HepG2 (cell line): Measurements from ENCODE around the gene TXN2. TPM values are rescaled to one million over a fixed set of nuclear protein-coding genes. Genes with fewer than 3 reads are reported as not detected.

Experiments used
- ATAC-seq: fragments of 200-7000 bp; cut with Tn5 transposase; 3 replicates; pipeline ENCODE4 v1.9.1; 2020; ENCODE audit warnings: mild to moderate bottlenecking, moderate library complexity
- BruUV-seq: library from RNA; stranded (reverse); fragments of 400-500 nt; replicated peaks from 2 replicates; lab custom pipeline; 2021; lab: Mats Ljungman, UMichigan
- CTCF ChIA-PET: fragments of 300-600 bp; formaldehyde crosslinking; extraction: SDS; loops from one replicate; lab custom pipeline; 2021; ENCODE audit warnings: low total read pairs, inconsistent platforms, low intra/inter-chr PET ratio; lab: Yijun Ruan, JAX
- POLR2A ChIA-PET: fragments of 350-600 bp; sonication (Branson Sonifier 250); formaldehyde crosslinking; loops from one replicate; lab custom pipeline; 2020; ENCODE audit warnings: antibody characterized with exemption, inconsistent platforms; lab: Yijun Ruan, JAX
- DNase-seq: peaks from one replicate; pipeline ENCODE4 v3.0.0-alpha.2; 2015; ENCODE audit warnings: low spot score
- FAIRE-seq: peaks from 3 replicates; lab custom pipeline; 2011; peaks lifted over from hg19 to GRCh38; lab: Jason Lieb, UNC
- H2AFZ ChIP-seq: one replicate; pipeline ENCODE4 v1.6.1; 2011; ENCODE audit warnings: low read length, inconsistent platforms
- H3K27ac ChIP-seq: fragments of 300-600 bp; 3 replicates; pipeline ENCODE4 v1.8.0; 2011; ENCODE audit warnings: mixed run types, mild to moderate bottlenecking, mixed read lengths, low read length, inconsistent platforms; ENCODE audit not compliant: insufficient read depth; ENCODE audit errors: extremely low read length
- H3K27me3 ChIP-seq, 2 experiments: fragments of 200-600 bp in 1 of 2; 2 replicates in 1 of 2; 3 replicates in 1 of 2; pipeline versions ENCODE4 v1.6.0 to v1.8.0; 2011; ENCODE audit warnings: low read length in 2 of 2, mild to moderate bottlenecking in 2 of 2, moderate library complexity in 2 of 2, inconsistent platforms in 1 of 2; ENCODE audit not compliant: insufficient read depth in 2 of 2, control insufficient read depth in 1 of 2
- H3K36me3 ChIP-seq, 2 experiments: fragments of 200-600 bp in 1 of 2; replicated peaks in 1 of 2; 2 replicates in 1 of 2; 3 replicates in 1 of 2; pipeline versions ENCODE4 v1.5.1 to v1.8.0; 2011; ENCODE audit warnings: low read length in 2 of 2, inconsistent platforms in 1 of 2; ENCODE audit not compliant: insufficient read depth in 2 of 2, control insufficient read depth in 1 of 2
- H3K4me1 ChIP-seq: 2 replicates; pipeline ENCODE4 v1.5.1; 2012; ENCODE audit warnings: low read length, inconsistent platforms; ENCODE audit not compliant: insufficient read depth
- H3K4me2 ChIP-seq: 2 replicates; pipeline ENCODE4 v1.6.0; 2011; ENCODE audit warnings: low read depth, low read length, inconsistent platforms
- H3K4me3 ChIP-seq, 3 experiments: fragments of 200-600 bp in 1 of 3; sonication (generic), shearing (Covaris generic) in 1 of 3; replicated peaks in 1 of 3; 2 replicates each; pipeline ENCODE4 v1.5.1; 2011 to 2016; ENCODE audit warnings: low read length in 3 of 3, inconsistent platforms in 2 of 3, low read depth in 2 of 3, mild to moderate bottlenecking in 2 of 3, control low read depth in 1 of 3, mixed read lengths in 1 of 3; ENCODE audit not compliant: insufficient read depth in 1 of 3
- H3K79me2 ChIP-seq: one replicate; pipeline ENCODE4 v1.6.1; 2011; ENCODE audit warnings: low read length, inconsistent platforms; ENCODE audit not compliant: insufficient read depth
- H3K9ac ChIP-seq: 2 replicates; pipeline ENCODE4 v1.6.0; 2011; ENCODE audit warnings: mild to moderate bottlenecking, low read depth, low read length, inconsistent platforms; ENCODE audit not compliant: insufficient read depth
- H3K9me3 ChIP-seq: 2 replicates; pipeline ENCODE4 v1.5.1; 2012; ENCODE audit warnings: mild to moderate bottlenecking, low read length
- H4K20me1 ChIP-seq: 2 replicates; pipeline ENCODE4 v1.6.0; 2011; ENCODE audit warnings: inconsistent platforms, mild to moderate bottlenecking, low read length, moderate library complexity; ENCODE audit not compliant: insufficient read depth
- CC2D1A ChIP-seq: sonication (generic); formaldehyde crosslinking; IDR thresholded peaks from 2 replicates; pipeline ENCODE4 v1.8.1; 2023; ENCODE audit warnings: mild to moderate bottlenecking, missing genetic modification reagents
- DMAP1 ChIP-seq: IDR thresholded peaks from 2 replicates; pipeline ENCODE4 v1.6.1; 2016
- EP300 ChIP-seq, 3 experiments: sonication (generic) in 1 of 3; formaldehyde crosslinking in 1 of 3; IDR thresholded peaks; 2 replicates each; pipeline versions ENCODE4 v1.5.1 to v1.6.1; 2011 to 2020; ENCODE audit warnings: low read depth in 2 of 3, low read length in 2 of 3, borderline replicate concordance in 1 of 3, improper control_type of control experiment in 1 of 3, mild to moderate bottlenecking in 1 of 3, missing genetic modification reagents in 1 of 3, moderate library complexity in 1 of 3
- ERF ChIP-seq: IDR thresholded peaks from 2 replicates; pipeline ENCODE4 v1.6.1; 2018; ENCODE audit warnings: missing biosample characterization, missing genetic modification reagents
- FOXP1 ChIP-seq, 2 experiments: fragments of 450-650 bp in 1 of 2; IDR thresholded peaks; 2 replicates each; pipeline ENCODE4 v1.6.1; 2017 to 2018; ENCODE audit warnings: antibody characterized with exemption in 1 of 2
- GFI1 ChIP-seq: sonication (generic); formaldehyde crosslinking; IDR thresholded peaks from 2 replicates; pipeline ENCODE4 v1.5.0; 2020; ENCODE audit warnings: missing genetic modification reagents, mild to moderate bottlenecking, borderline replicate concordance
- HDAC2 ChIP-seq: sonication (generic); formaldehyde crosslinking; IDR thresholded peaks from 2 replicates; pipeline ENCODE4 v1.4.0; 2020; ENCODE audit warnings: missing genetic modification reagents
- HOXA5 ChIP-seq: sonication (generic); formaldehyde crosslinking; IDR thresholded peaks from 2 replicates; pipeline ENCODE4 v1.4.0; 2020; ENCODE audit warnings: missing genetic modification reagents
- IKZF4 ChIP-seq: sonication (generic); formaldehyde crosslinking; IDR thresholded peaks from 2 replicates; pipeline ENCODE4 v1.5.1; 2020; ENCODE audit warnings: borderline replicate concordance, mild to moderate bottlenecking, low read depth, missing genetic modification reagents; ENCODE audit errors: not compliant biosample characterization
- KAT8 ChIP-seq: IDR thresholded peaks from 2 replicates; pipeline ENCODE4 v1.6.1; 2016; ENCODE audit warnings: missing genetic modification reagents, missing compliant biosample characterization
- KMT2B ChIP-seq: IDR thresholded peaks from 2 replicates; pipeline ENCODE4 v1.6.1; 2016; ENCODE audit warnings: missing genetic modification reagents, missing compliant biosample characterization
- NCOA2 ChIP-seq: sonication (generic); formaldehyde crosslinking; IDR thresholded peaks from 2 replicates; pipeline ENCODE4 v1.8.0; 2022; ENCODE audit warnings: inconsistent platforms
- NFATC3 ChIP-seq: sonication (generic); formaldehyde crosslinking; IDR thresholded peaks from 2 replicates; pipeline ENCODE4 v1.5.1; 2020; ENCODE audit warnings: mild to moderate bottlenecking, missing genetic modification reagents
- NR2F6 ChIP-seq, 2 experiments: IDR thresholded peaks; 2 replicates each; pipeline ENCODE4 v1.6.1; 2016; ENCODE audit warnings: antibody characterized with exemption in 1 of 2, mild to moderate bottlenecking in 1 of 2
- ZNF136 ChIP-seq: sonication (generic); formaldehyde crosslinking; IDR thresholded peaks from 2 replicates; pipeline ENCODE4 v1.8.1; 2022; ENCODE audit warnings: low read depth, mild to moderate bottlenecking, moderate library complexity, missing genetic modification reagents
- ZNF430 ChIP-seq: sonication (generic); formaldehyde crosslinking; IDR thresholded peaks from 2 replicates; pipeline ENCODE4 v1.9.0; 2021; ENCODE audit warnings: mild to moderate bottlenecking, missing genetic modification reagents
- WGBS: methylation state at CpG from one replicate; pipeline ENCODE4 v1.1.6; 2017; ENCODE audit warnings: low lambda C conversion rate; 5-methylcytosine and 5-hydroxymethylcytosine counted together
- in situ Hi-C: cut with HindIII; loops from 2 replicates; pipeline ENCODE4 v1.10.0; 2017; ENCODE audit warnings: low pct_unique_long_range_greater_than_20kb; ENCODE audit not compliant: extremely low pct_ligation_motif_present
- intact Hi-C: fragments of 100-400 bp; cut with micrococcal nuclease; formaldehyde crosslinking; loops from one replicate; pipeline ENCODE4 v1.10.0; 2022; ENCODE audit not compliant: unreplicated experiment
- polyA plus RNA-seq, 8 experiments: library from polyadenylated mRNA; depleted of rRNA in 3 of 8; stranded (reverse) in 7 of 8; unstranded in 1 of 8; fragments of >200 nt; fragmentation: Illumina TruSeq in 4 of 8; extraction: Trizol in 4 of 8; gene quantifications; 2 replicates each; pipeline versions ENCODE4 v1.2.1 to v1.2.3, GENCODE V29; 2011 to 2016; ENCODE audit warnings: low read depth in 4 of 8, missing spikeins in 1 of 8, mixed read lengths in 1 of 8; ENCODE audit not compliant: insufficient read depth in 1 of 8
- total RNA-seq, 5 experiments: library from RNA; depleted of rRNA; stranded (reverse); fragments of >200 nt; fragmentation: Illumina TruSeq; extraction: Trizol; gene quantifications; 2 replicates each; pipeline ENCODE4 v1.2.3, GENCODE V29; 2016; ENCODE audit warnings: low read depth in 1 of 5
- TF ChIP-seq, protein P1 (sequence below): sonication (generic); formaldehyde crosslinking; IDR thresholded peaks from 2 replicates; pipeline ENCODE4 v1.5.0; 2020; ENCODE audit warnings: mild to moderate bottlenecking, missing genetic modification reagents, borderline replicate concordance
- TF ChIP-seq, protein P2 (sequence below): IDR thresholded peaks from 2 replicates; pipeline ENCODE4 v1.6.1; 2018; ENCODE audit warnings: missing genetic modification reagents, mild to moderate bottlenecking, missing compliant biosample characterization

The TXN2 gene
- total and polyA plus RNA-seq, 2 of the 13 experiments (the other 11 are each of a cell fraction or from before 2014, with no cell fraction given): 41.4 to 109 TPM

DNA sequence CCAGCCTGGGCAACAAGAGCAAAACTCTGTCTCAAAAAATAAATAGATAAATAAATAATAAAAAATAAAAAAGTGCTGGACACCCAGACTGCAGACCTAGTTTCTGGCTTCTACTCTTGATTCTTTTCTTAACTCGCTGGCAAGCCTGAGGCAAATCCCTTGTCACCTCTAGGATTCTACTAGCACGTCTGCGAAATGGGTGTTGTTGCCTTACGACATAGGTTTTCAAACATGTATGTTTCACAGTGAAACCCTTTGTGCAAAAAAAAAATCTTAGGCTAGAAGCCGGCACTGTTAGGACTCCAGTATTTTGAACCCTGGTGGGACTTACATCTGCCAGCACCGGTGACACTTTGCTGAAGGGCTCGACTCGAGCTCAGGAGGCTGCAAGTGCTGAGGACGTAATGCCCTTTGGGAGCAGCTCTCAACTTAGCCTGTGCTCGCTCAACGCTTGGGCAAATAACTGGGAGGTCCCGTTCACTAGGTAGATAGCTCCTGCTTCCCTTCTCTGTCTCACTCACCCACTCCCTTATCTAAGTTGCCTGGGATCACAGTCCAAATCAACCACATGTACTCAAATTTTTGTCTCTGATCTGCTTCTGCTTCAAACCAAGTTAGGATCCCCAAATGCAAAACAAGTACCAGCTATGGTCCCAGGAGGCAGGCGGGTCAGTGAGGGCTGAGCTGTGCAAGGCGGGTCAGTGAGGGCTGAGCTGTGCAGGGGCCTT, 59.0 kb downstream of the TXN2 start:
- H3K9me3 ChIP-seq: no peaks in the 10 kb centered on the region
- peak overlapping the region in 2 of 3 experiments; percentile 26 to 54; a peak in 3 of 6 replicates for H3K4me3 ChIP-seq
- intact Hi-C loops: no loop called here
- no peaks in the 10 kb centered on the region for H3K79me2 ChIP-seq
- DNase-seq: peak; percentile 90
- peaks cover 90% of the 10 kb centered on the region for H3K4me1 ChIP-seq
- H3K36me3 ChIP-seq: no peaks in the 10 kb centered on the region
- peak overlapping the region; percentile 68 for H3K9ac ChIP-seq
- TSS peak; percentile 55 for BruUV-seq
- no peaks in the 10 kb centered on the region for H3K27me3 ChIP-seq
- H3K27ac ChIP-seq: peak overlapping the region; percentile 87
- in situ Hi-C loops: no loop called here
- H2AFZ ChIP-seq: no peak overlapping the region
- peak; percentile 96 for FAIRE-seq
- ChIA-PET CTCF (no interaction called here), POLR2A (interaction anchor here (0.6 to 6.4 kb wide), 14 partner anchors 9 to 79 kb away, joined by 3 to 151 read pairs (median 6); partner anchors contain the start of gene MYH9)
- peak; percentile 55 for ATAC-seq
- H4K20me1 ChIP-seq: no peaks in the 10 kb centered on the region
- H3K4me2 ChIP-seq: peak overlapping the region; percentile 90
- 29% methylated on average over 10 of the region's 14 CpGs for WGBS
- TF ChIP-seq ZNF430 (CRISPR knock-in tag) (no peak), HOXA5 (CRISPR knock-in tag) (no peak), FOXP1 (IDR thresholded peaks at IDR 0.05) (no peak), FOXP1 (CRISPR knock-in tag; IDR thresholded peaks at IDR 0.05) (peak; percentile 38; the same call in 1 of the 2 replicates), HDAC2 (CRISPR knock-in tag) (peak; percentile 40), KMT2B (CRISPR knock-in tag) (no peak), GFI1 (CRISPR knock-in tag) (peak; percentile 16; the same call in 1 of the 2 replicates), NR2F6 (IDR thresholded peaks at IDR 0.05) (no peak), NR2F6 (CRISPR knock-in tag; IDR thresholded peaks at IDR 0.05) (peak; percentile 50), ZNF136 (CRISPR knock-in tag) (0 out of 2 replicates have a peak, but pooled peaks have one; percentile 54), NFATC3 (CRISPR knock-in tag) (no peak), IKZF4 (no peak), EP300 (IDR thresholded peaks at IDR 0.05; ENCODE audit: low read depth in 2 of 2, low read length in 2 of 2) (peak in 1 of 2 experiments; percentile 56; a peak in 1 of 4 replicates), EP300 (CRISPR knock-in tag; IDR thresholded peaks at IDR 0.05; ENCODE audit: borderline replicate concordance) (peak; percentile 28; the same call in 1 of the 2 replicates), CC2D1A (CRISPR knock-in tag) (0 out of 2 replicates have a peak, but pooled peaks have one; percentile 46), ERF (peak; percentile 55; the same call in 1 of the 2 replicates), NCOA2 (peak; percentile 36; the same call in 1 of the 2 replicates), KAT8 (CRISPR knock-in tag) (no peak), DMAP1 (CRISPR knock-in tag) (peak; percentile 72; the same call in 1 of the 2 replicates)
- TF ChIP-seq, protein P1, sequence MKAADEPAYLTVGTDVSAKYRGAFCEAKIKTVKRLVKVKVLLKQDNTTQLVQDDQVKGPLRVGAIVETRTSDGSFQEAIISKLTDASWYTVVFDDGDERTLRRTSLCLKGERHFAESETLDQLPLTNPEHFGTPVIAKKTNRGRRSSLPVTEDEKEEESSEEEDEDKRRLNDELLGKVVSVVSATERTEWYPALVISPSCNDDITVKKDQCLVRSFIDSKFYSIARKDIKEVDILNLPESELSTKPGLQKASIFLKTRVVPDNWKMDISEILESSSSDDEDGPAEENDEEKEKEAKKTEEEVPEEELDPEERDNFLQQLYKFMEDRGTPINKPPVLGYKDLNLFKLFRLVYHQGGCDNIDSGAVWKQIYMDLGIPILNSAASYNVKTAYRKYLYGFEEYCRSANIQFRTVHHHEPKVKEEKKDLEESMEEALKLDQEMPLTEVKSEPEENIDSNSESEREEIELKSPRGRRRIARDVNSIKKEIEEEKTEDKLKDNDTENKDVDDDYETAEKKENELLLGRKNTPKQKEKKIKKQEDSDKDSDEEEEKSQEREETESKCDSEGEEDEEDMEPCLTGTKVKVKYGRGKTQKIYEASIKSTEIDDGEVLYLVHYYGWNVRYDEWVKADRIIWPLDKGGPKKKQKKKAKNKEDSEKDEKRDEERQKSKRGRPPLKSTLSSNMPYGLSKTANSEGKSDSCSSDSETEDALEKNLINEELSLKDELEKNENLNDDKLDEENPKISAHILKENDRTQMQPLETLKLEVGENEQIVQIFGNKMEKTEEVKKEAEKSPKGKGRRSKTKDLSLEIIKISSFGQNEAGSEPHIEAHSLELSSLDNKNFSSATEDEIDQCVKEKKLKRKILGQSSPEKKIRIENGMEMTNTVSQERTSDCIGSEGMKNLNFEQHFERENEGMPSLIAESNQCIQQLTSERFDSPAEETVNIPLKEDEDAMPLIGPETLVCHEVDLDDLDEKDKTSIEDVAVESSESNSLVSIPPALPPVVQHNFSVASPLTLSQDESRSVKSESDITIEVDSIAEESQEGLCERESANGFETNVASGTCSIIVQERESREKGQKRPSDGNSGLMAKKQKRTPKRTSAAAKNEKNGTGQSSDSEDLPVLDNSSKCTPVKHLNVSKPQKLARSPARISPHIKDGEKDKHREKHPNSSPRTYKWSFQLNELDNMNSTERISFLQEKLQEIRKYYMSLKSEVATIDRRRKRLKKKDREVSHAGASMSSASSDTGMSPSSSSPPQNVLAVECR (CRISPR knock-in tag): peak; percentile 39; the same call in 1 of the 2 replicates
- TF ChIP-seq, protein P2, sequence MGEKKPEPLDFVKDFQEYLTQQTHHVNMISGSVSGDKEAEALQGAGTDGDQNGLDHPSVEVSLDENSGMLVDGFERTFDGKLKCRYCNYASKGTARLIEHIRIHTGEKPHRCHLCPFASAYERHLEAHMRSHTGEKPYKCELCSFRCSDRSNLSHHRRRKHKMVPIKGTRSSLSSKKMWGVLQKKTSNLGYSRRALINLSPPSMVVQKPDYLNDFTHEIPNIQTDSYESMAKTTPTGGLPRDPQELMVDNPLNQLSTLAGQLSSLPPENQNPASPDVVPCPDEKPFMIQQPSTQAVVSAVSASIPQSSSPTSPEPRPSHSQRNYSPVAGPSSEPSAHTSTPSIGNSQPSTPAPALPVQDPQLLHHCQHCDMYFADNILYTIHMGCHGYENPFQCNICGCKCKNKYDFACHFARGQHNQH (CRISPR knock-in tag): peak; percentile 68; the same call in 1 of the 2 replicates
